GM19193 (cell line): Measurements from ENCODE around the gene DNMT3L.

Source experiments
- POLR2A ChIP-seq: IDR thresholded peaks from 4 replicates; pipeline ENCODE4 v1.6.1; 2011; ENCODE audit not compliant: insufficient read depth, insufficient read length; ENCODE audit errors: extremely low read depth

DNMT3L gene

GRCh38 chr21:44297525-44298290 is 36.0 kb upstream of the DNMT3L start:
- TF ChIP-seq POLR2A, result no peak

- no peak for TF ChIP-seq POLR2A
Observed at GRCh38 chr21:44296916-44297315, 35.2 kb upstream of the DNMT3L start.

DNA sequence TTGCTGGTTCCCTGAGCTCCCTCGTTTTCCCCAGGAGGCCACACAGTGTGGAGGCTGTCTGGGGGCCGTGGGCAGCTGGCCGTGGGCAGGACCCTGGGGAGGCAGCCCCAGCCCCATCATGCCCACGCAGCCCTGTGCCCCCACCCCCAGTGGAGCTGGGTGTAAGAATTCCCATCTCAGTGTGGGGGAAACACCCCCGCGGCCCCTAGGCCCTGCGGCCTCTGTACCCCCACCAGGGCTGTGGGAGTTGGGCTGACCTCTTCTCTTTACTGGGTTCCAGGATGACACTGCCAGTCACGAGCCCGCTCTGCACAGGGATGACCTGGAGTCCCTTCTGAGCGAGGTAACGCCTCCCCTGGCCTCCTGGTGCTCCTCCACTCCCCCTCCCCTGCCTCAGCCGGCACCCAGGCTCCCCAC is 34.4 kb upstream of the DNMT3L start:
- TF ChIP-seq POLR2A, result no peak

- TF ChIP-seq POLR2A, result no peak
Observed at GRCh38 chr21:44295646-44296045, 33.9 kb upstream of the DNMT3L start.

GRCh38 chr21:44295163-44295573 is 33.5 kb upstream of the DNMT3L start:
- no peak for TF ChIP-seq POLR2A

DNA sequence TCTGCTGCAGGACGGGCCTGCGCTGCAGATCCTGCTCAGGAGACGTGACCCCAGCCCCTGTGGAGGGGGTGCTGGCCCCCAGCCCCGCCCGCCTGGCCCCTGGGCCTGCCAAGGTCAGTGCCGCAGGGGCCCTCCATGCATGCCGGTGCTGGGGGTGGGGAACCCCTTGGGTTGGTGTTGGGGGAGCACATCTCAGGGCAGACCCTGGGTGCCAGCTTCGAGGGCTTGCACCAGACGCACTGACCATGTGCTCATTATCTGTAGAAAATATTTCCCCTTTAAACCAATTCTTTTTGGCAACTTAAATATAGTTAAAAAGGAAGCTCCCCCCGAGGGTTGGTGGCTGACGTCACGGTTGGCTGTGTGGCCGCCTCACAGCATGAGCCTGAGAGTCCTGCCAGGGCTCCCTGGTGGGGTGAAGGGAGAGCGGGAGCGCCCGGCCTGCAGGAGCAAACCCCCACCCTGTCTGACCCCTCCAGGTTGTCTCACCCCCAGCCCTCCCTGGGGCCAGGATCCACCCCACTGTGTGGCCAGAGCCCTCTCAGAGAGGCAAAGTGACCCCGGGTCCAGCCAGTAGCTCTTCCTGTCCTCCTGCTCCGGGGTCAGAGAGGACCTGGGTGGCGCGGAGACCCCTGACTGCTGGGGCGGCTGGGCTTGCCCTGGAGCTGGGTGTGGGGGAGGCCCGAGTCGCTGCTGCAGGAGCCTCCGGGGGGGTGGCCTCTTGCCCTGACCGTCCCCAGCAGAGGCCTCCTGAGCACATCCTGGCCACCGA is 32.9 kb upstream of the DNMT3L start:
- TF ChIP-seq POLR2A, result no peak

DNA sequence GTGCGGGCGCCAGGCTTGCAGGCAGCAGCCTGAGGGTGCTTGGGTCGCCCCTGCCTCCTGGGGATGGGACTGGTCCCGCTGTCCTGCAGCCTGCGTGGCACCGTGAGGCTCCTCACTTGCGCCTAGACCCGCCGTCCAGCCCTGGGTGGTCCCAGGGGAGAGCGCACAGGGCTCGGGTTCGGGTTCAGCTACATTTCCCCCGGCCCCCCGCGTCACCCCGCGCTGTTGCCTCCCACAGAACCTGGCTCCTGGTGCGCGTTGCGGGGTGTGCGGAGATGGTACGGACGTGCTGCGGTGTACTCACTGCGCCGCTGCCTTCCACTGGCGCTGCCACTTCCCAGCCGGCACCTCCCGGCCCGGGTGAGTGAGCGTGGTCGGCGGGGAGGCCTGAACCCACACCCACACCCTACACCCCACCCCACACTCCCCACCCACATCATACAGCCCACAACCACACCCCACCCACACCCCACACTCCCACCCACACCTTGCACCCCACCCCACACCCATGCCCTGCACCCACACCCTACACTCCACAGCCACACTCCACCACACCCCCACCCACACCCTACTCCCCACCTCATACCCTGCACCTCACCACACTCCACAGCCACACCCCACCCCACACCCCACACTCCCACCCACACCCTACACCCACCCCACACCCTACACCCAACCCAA is 32.0 kb upstream of the DNMT3L start:
- TF ChIP-seq POLR2A, result no peak

- no peak for TF ChIP-seq POLR2A
Observed at GRCh38 chr21:44292812-44293195, 31.1 kb upstream of the DNMT3L start.

GRCh38 chr21:44291936-44292811 is 30.5 kb upstream of the DNMT3L start:
- TF ChIP-seq POLR2A, result no peak

- no peak for TF ChIP-seq POLR2A
Observed at GRCh38 chr21:44291078-44291935, 29.6 kb upstream of the DNMT3L start.

GRCh38 chr21:44290327-44291077 is 28.8 kb upstream of the DNMT3L start:
- TF ChIP-seq POLR2A, result no peak

DNA sequence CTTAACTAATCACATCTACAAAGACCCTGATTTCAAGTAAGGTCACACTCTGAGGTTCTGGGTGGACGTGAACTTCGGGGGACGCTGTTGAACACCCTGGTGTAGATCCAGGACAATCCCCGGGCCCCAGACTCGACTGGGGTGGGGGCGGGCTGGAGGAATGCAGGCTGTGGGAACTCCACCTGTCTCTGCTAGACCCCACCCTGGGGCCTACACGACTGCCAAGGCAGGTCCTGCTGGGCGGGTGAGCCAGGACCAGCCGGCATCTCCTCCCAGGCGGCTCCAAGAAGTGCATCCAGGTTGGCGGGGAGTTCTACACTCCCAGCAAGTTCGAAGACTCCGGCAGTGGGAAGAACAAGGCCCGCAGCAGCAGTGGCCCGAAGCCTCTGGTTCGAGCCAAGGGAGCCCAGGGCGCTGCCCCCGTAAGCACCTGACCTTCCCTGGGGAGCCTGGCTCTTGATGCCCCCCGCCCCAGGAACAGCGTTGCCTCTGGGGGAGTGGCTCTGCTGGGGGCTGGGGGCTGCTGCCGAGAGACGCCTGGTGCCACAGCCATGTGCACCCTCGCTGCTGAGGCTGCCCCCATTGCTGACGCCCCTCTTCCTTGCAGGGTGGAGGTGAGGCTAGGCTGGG is 27.8 kb upstream of the DNMT3L start:
- no peak for TF ChIP-seq POLR2A
